Pancreas (tissue), 10 donors: ENCODE measurements around the gene SCRN1. TPM values are rescaled to one million over a fixed set of nuclear protein-coding genes. Genes with fewer than 3 reads are reported as not detected.

Experiments used
- ATAC-seq, 4 donors: fragments of 200-7000 bp; cut with Tn5 transposase; one replicate each; pipeline versions ENCODE4 v1.8.0 to v1.9.1; 2020; ENCODE audit warnings: mild to moderate bottlenecking in 4 of 4, moderate library complexity in 4 of 4
- DNase-seq, 6 donors: peaks; one replicate each; pipeline ENCODE4 v3.0.0-alpha.2; 2020
- FAIRE-seq: peaks from 2 replicates; lab custom pipeline; 2012; peaks lifted over from hg19 to GRCh38; lab: Jason Lieb, UNC
- H3K27ac ChIP-seq, 4 donors: fragments of 200-600 bp; sonication (generic); 1 replicate in 3 of 4; 2 replicates in 1 of 4; pipeline versions ENCODE4 v1.5.0 to v1.8.0; 2020
- H3K27me3 ChIP-seq, 4 donors: fragments of 200-600 bp; one replicate each; pipeline ENCODE4 v1.8.0; 2021
- H3K36me3 ChIP-seq, 3 donors: fragments of 200-600 bp; sonication (generic) in 1 of 3; one replicate each; pipeline versions ENCODE4 v1.5.0 to v1.8.0; 2020 to 2021
- H3K4me1 ChIP-seq, 3 donors: fragments of 200-600 bp; one replicate each; pipeline ENCODE4 v1.8.0; 2021
- H3K4me3 ChIP-seq, 4 donors: fragments of 200-600 bp; sonication (generic) in 2 of 4; one replicate each; pipeline versions ENCODE4 v1.5.0 to v1.8.0; 2020 to 2021
- H3K9me3 ChIP-seq, 4 donors: fragments of 200-600 bp; one replicate each; pipeline ENCODE4 v1.8.0; 2021
- CTCF ChIP-seq, 4 donors: fragments of 200-600 bp; sonication (generic) in 3 of 4; IDR thresholded peaks; one replicate each; pipeline versions ENCODE4 v1.5.0 to v1.8.0; 2021; ENCODE audit warnings: antibody characterized with exemption in 4 of 4
- WGBS, 2 donors: extraction: QIAGEN DNeasy Blood & Tissue Kit; methylation state at CpG; one replicate each; pipeline ENCODE4 v1.1.7; 2013; 5-methylcytosine and 5-hydroxymethylcytosine counted together
- intact Hi-C, 3 donors: fragments of 100-400 bp; cut with DNase I; formaldehyde crosslinking; loops; one replicate each; pipeline versions ENCODE4 v1.11.1 to v1.14.2; 2022
- polyA plus RNA-seq, 2 donors: library from polyadenylated mRNA; stranded (reverse); fragments of 200-250 nt; gene quantifications; one replicate each; pipeline ENCODE4 v1.2.3, GENCODE V29; 2013
- total RNA-seq, 6 donors: library from RNA; stranded (reverse); fragmentation: NEBNext Ultra II Directional in 4 of 6; extraction: Animal tissue kit (Norgen Biotek cat#: 25700) in 4 of 6; gene quantifications; one replicate each; pipeline versions ENCODE4 v1.2.1 to v1.2.4, GENCODE V29; 2021 to 2023
- donor health status: healthy with polysubstance abuse.
- donor health status: DM: no; HTN: no; CAD: no; lungs with moderate emphysema.
- donor health status: DM: no; HTN: no; CAD: no.
- donor health status: control.
- donor health status: control.
- donor health status: Bipolar disorder and iron deficiency.
- donor health status: DM: yes; HTN: yes; CAD: no.
- donor health status: DM: no; HTN: no; CAD: no.
- donor health status: DM: no; HTN: no; CAD: no.
- donor health status: DM: yes; HTN: yes; CAD: no.

SCRN1 gene
- total and polyA plus RNA-seq, 8 donors: 7.7 to 48.0 (median 32.3) TPM

- Histone ChIP-seq H3K4me1 (no peaks in the 10 kb centered on the region), H3K27me3 (no peaks in the 10 kb centered on the region), H3K36me3 (no peaks in the 10 kb centered on the region), H3K9me3 (no peaks in the 10 kb centered on the region), H3K4me3 (no peak overlapping the region), H3K27ac (no peak overlapping the region)
- no peak for DNase-seq
- FAIRE-seq: no peak
- no peak for TF ChIP-seq CTCF (IDR thresholded peaks at IDR 0.05)
- ATAC-seq: no peak
- intact Hi-C loops: no loop called here
- 79 to 80% methylated on average over 5 of the region's 5 CpGs for WGBS, 2 donors
These were observed 117.7 kb downstream of the SCRN1 start for GRCh38 chr7:29871787-29872398.

Other genes starting within 250 kb of the SCRN1 start
- gene WIPF3, start 183.3 kb downstream of the SCRN1 start, total RNA-seq: 1 to 10 TPM in 5 of 6 donors, under 1 TPM in 1; 0.98 to 4.6 (median 1.8) TPM
- 1 to 10 TPM; 1.1 to 1.6 TPM for gene WIPF3, start 183.3 kb downstream of the SCRN1 start, polyA plus RNA-seq
- 10 to 100 TPM in 3 of 6 donors, 1 to 10 TPM in 3; 3.8 to 12.7 (median 8.4) TPM for gene FKBP14, start 36.9 kb upstream of the SCRN1 start, total RNA-seq
- gene FKBP14, start 36.9 kb upstream of the SCRN1 start, polyA plus RNA-seq: 1 to 10 TPM; 3.3 to 5.1 TPM
- 1 to 10 TPM; 3.3 to 9.7 (median 4.7) TPM for gene PLEKHA8, start 38.6 kb upstream of the SCRN1 start, total RNA-seq
- 1 to 10 TPM; 1.7 to 1.9 TPM for gene PLEKHA8, start 38.6 kb upstream of the SCRN1 start, polyA plus RNA-seq
- gene MTURN, start 145.2 kb upstream of the SCRN1 start, total RNA-seq: 10 to 100 TPM in 4 of 6 donors, 1 to 10 TPM in 2; 8.7 to 12.8 (median 11.4) TPM
- gene MTURN, start 145.2 kb upstream of the SCRN1 start, polyA plus RNA-seq: 10 to 100 TPM in 1 of 2 donors, 1 to 10 TPM in 1; 8.7 to 14.9 TPM